Fibroblast of peridontal ligament (primary cell): ENCODE measurements around the gene SLC2A11.

Experiments
- DNase-seq: peaks from one replicate; pipeline ENCODE4 v3.0.0-alpha.2; 2010; ENCODE audit errors: extremely low read depth

The SLC2A11 gene

DNA sequence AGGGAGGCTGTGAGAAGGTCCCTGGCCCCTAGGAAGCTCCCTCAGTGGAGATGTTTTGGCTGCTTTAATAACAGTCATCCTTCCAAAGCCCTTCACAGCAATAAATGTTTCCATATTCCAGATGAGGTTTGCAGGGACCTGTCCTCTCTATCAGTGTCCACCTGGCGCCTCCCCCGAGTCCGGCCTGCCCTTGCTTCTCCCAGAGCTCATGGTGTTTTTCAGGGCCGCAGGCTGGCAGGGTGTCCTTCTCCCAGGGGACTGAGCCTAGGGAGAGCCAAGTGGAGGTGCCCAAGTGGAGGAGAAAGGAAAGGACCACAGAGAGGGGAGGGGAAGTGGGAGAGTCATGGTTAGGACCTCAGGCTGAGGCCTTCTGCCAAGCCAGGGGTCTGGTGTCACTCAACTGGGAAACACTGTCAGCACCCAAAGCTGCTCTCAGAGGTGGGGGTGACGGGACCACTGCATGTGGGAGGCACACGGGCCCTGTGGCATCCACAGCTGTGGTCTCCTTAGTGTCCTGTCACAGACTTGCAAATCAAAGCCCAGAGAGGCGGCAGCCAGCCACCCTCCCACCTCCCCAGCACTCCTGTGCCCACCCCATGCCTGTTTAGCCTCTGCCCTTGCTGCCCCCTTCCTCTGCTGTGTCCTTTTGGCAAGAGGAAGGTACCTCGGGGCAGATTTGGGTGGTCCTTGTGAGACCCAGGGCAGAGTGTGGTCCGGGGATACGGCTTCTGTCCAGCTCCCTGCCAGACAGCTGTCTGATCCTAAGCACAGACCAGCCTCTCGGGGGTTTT is 25.3 kb upstream of the SLC2A11 start:
- DNase-seq = no peak

DNA sequence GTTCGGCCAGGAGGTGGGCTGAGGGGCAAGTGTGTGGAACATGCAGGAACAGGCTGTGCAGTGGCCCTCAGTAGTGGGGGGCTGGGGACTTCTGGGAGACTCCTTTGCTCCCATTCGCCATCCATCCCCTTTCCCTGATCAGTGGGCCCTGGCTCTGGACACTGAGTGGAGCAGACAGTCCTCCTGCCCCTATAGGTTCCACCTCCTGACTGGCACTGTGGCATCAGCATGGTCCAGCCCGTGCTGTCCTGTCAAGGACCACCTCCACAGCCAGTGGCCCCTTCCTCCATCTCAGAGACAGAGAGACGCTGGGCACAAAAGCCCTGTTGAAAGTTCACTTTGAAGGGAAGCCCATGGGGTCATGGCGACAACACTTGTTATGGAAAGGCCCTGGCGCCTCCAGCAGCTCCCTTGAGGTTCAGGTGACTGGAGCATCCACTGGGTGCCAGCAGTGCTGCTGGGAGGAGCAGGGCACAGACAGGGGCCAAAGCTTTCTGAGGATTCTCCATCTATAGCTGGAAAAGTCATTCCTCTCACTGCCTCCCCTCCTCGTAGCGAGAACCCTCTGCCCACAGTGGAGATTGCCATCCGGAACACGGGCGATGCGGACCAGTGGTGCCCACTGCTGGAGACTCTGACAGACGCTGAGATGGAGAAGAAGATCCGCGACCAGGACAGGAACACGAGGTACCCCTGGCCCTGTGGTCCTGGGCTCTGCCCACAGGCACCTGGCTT is 24.5 kb upstream of the SLC2A11 start:
- DNase-seq = no peak

DNA sequence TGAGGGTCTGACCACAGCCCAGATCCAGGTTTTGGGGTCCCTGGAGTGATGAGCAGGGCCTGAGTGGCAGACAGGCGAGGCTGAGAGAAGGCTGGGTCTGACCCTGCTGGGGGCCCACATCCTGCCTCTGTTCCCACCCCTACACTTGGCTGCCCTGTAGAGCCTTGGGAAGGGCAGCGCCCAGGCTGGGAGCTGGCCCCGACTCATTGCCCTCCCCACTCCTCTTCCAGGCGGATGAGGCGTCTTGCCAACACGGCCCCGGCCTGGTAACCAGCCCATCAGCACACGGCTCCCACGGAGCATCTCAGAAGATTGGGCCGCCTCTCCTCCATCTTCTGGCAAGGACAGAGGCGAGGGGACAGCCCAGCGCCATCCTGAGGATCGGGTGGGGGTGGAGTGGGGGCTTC is 23.8 kb upstream of the SLC2A11 start:
- DNase-seq = no peak

DNA sequence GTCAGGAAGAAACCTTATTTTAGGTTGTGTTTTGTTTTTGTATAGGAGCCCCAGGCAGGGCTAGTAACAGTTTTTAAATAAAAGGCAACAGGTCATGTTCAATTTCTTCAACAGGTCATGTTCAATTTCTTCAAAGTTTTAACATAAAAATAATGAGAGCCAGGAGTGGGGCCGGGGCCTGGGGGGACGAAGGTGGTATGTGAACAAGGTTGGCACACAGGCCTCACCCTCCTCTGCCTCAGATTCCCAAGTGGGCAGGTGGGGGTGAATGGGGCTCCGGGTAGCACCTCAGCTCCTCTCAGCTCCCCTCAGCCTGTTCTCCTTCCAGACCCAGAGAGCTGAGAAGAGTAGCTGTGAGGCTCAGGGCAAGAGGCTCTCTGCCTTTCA is 23.3 kb upstream of the SLC2A11 start:
- no peak for DNase-seq

DNA sequence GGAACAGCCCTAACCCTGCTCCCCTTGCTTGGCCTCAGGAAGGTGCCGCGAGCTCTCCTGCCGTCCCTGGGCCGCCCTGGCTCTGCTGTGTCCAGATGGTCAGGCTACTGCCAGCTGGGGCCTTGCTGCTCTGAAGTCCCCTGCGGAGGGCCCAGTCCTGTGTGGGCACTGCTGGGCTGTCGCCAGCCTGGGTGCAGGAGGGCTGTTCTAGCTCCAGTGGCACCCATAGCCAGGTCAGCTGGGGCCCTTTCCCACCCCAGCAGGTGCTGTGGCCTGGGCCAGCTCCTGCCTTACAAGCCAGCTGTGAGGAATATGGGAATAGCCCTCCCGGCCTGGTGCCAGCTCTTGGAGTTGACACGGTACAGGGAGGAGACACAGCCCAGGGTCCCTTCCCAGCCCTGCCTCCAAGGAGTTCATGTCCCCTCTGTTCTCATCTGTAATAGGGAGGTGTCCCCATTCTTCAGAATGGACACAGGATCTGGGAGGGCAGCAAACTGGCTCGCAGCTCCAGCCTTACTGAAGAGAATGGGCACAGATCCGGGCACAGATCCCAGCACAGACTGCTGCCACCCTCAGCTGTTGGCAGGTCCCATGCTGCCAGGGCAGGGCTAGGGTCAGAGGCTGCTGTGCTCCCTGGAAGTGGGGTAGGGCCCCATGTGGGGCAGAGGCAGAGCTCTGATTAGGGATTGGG is 22.7 kb upstream of the SLC2A11 start:
- DNase-seq = no peak

DNA sequence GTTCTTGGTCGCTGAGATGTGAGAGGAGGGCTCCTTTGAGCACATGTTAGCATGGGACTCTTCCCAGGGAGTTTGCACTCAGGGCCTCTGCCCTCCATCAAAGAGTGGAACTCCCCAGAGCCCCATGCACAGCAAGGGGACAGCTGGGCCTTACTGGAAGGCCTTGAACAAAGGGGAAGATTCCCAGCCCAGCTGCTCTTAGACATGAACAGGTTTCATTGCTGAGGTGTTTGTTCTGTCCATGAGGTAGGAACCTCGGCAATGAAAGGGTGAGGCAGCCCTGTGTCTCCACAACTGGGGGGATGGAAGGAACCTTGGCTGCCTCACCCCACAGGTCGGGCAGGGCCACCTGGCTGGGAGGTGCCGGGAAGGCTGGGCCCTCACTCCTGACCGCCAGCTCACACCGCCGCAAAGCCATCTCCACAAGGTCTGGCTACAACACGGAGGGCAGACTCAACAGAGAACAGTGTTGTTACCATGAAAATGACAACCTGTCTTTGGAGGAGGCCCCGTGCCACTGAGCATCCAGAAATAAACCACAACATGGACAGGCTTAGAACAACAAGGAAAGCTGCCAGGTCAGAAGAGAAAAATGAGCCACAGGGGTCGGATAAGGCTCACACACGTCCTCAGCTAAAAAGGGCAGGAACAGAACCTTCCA is 22.1 kb upstream of the SLC2A11 start:
- DNase-seq = no peak

DNA sequence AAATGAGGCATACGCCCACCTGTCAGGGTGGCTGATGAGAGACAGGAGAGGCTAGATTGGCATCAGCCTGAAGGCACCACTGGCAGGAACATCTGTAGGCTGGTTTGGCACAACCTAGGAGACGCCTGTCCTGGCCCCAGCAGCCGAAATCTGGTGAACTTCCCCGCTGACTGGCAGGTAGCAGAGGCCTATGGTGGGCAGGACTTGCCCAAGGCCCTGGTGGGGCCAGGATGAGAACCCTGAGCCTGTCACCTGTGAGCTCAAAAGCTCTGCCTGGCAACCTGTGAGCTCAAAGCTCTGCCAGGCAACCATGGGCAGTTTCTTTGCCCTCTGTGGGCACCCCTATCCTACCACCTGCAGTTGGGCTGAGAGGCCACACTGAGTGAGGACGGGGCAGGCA is 21.4 kb upstream of the SLC2A11 start:
- DNase-seq = no peak

DNA sequence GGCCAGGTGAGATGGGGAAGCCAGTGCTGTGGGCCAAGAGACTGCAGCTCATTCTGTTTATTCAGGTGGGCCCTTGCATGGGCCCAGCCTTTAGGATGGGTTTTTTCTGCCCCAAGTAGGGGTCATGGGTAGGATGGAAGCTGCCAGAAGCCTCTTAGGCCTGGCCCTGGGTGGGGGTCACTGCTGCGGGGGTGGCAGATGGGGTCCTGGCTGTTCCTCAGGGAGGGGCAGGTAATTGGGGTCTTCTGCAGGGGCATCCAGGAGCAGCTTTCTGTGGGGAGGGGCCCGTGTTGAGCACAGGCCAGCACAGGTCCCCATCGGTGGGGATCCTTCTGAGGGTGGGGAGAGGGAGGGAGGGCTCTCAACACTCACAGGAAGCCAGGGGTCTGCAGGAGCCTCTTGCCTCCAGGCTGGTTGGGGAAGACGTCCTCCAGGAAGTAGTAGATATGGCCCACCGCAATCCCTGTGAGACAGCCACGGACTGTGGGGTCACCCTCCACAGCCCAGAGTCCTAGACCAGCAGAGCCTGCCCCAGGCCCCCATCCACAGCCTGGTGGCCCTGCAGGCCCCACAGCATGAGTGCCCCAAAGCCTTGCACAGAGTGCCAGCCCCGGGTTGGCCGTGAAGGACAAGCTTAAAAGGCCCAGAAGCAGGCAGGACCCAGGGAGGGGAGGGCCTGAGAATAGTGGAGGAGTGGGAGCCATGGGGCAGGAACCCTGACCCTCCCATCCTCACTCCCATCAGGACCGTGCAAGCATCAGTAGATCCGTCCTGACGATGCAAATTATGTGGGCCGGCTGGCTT is 20.8 kb upstream of the SLC2A11 start:
- no peak for DNase-seq

DNA sequence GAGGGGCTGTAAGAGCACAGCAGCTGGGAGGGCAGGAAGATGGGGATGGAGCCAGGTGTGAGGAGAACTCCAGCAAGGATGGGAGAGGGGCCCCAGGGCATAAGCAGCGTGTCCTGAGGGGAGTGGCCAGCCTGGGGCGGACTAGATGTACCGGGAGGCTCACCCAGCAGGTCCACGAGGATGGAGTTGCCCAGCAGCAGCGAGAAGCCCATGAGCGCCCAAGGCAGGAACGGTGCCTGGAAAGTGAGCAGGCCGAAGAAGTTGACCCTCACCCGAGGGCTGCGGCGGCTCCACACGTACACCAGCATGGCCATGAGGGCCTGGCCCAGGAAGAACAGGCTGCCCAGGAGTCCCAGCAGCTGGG is 20.2 kb upstream of the SLC2A11 start:
- no peak for DNase-seq

DNA sequence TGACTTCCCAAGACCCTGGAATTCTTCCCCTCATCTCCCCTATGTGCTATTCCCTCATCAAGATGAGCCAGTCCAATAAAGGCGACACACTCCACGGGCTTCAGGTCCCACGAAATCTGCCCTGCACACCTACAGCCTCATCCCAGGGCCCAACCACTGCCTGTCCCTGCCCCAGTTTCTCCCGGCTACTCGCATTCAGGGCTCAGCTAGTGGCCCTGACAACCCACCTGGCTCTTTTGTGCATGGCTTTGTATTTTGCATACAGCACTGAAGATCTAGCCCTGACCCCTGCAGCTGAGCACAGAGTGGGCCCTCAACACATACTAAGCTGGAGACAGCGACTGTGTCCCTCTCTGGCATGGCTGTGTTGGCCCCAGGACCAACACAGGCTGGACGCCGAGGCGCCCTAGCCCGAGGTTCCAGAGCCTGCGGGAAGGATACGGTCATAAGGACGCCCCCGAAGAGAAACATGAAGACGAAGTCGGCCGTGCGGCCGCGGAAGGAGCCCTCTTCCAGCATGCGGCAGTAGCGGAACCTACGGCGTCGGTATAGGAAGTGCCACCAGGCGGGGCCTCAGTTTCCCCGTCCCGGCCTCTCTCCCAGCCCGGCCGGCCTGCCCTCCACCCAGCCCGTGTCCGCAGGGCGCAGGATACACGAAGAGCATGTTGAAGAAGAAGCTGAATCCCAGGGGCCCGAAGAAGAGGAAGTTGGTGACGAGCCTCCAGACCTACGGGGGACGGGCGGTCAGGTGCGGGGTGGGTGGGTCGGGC is 19.6 kb upstream of the SLC2A11 start:
- no peak for DNase-seq

DNA sequence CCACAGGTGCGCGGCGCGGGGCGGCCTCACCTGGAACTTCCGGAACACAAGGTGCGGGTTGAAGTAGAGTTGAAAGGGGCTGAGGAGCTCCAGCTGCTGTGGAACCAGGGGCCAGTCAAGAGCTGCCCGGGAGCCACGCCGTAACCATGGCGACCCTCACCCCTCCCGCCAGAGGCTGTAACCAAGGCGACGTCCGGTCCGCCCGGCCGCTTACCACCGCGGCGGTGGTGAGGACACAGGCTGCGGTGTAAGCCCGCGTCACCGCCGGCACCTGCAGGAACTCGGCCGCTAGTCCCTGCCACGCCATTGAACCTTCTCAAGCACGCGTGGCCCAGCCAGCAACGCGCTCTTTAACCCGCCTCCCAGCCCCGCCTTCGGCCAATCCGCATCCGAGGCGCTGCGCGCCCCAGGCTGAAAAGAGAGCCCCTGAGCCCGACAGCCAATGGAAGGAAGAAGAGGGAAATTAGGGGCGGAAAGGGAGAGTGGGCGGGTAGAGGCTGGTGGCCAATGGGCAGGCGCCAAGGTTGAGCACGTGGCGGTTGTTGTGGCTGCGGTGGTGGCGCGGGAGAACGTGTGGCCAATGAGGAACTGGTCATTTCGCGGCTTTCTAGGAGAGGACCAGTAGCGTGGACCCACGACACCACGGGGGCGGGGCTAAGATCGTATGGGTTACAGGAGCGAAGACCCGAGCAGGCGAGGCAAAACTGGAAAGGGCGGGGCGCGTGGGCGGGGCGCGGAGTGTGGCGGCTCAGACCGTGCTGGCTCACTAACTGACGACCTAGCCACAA is 18.8 kb upstream of the SLC2A11 start, which contains the start of gene DERL3:
TSS of gene DERL3 (minus strand) at position 326 of the 788 bp plus-strand sequence. CDS start at position 307, 19 bp downstream.
- peak; percentile 79 for DNase-seq

DNA sequence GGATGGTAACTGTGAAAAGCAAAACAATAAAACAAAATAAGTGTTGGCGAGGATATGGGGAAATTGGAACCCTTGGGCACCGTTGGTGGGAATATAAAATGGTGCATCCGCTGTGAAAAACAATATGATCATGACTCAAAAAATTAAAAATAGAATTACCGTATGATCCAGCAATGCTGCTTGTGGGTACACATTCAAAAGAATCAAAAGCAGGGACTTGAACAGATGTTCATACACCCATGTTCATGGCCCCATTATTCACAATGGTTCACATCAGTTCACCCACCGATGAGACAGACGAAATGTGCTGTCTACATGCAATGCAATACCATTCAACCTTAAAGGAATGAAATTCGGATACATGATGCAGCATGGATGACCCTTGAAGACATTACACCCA is 17.6 kb upstream of the SLC2A11 start:
- no peak for DNase-seq

DNA sequence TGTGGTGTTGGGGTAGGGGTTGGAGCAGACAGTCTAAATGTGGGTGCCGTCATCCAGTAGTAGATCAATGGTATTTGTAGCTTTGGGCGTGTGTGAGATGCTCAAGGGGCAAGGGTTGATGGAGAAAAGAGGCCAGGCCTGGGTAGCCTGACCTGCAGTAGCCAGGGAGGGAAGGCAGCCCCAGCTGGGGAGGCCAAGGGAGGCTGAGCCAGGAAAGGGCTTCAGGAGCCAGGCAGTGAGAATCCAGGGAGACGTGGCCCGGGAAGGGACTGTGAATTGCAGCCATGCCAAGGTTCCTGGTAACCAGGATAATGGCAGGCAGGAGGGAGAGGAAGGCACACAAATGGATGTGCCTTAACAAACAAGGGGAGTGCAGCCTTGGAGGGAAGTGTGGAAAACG is 16.4 kb upstream of the SLC2A11 start:
- DNase-seq = no peak

DNA sequence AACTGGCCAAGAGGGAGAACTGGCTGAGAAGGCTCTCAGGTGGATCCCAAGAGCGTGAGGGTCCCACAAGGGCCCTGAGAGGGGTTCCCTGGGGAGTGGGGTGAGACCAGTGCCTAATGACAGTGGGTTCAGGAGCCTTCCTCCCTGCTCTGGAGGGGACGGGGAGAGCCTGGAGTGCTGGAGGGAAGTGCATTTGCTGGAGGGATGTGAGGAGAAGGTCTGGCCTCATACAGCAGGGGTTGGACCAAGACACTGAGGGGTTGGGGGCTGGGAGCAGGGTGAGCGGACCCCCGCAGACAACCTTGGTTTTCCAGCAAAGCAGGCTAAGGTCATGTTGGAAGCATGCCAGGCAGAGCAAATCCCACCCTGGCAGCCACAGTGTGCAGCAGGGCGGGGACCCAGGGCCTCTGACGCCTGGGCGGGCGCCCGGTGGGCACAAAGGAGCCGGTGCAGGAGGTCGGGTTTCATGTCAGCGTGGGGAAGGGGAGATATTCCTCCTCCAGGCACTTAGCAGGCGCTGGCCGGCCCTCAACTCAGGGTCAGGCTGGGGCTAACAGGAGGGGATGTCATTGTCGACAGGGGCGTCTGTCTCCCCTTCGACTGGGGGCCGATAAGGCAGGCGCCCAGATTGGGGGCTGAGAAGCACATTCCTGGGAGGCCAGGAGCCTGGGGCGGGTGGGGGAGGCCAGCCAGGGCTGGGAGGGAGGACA is 15.8 kb upstream of the SLC2A11 start:
- no peak for DNase-seq

DNA sequence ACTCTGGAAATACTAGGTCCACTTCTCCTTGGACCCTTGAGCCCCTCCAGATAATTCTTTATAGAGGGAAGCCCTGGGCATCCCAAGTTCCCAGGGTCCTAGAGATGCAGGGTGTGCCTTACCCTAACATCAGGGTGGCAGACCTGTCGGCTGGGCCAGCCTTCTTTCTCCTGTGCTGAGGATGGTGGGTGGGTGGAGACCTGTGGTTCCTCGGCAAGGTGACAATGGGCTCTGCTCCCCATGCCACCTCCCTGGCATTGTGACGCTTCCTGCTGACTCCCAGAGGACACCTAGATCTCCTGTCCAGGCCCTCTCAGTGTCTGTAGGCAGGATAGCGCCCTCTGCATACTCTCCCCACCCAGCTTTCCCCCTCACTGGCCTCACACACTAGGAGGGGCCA is 15.1 kb upstream of the SLC2A11 start:
- DNase-seq = no peak

DNA sequence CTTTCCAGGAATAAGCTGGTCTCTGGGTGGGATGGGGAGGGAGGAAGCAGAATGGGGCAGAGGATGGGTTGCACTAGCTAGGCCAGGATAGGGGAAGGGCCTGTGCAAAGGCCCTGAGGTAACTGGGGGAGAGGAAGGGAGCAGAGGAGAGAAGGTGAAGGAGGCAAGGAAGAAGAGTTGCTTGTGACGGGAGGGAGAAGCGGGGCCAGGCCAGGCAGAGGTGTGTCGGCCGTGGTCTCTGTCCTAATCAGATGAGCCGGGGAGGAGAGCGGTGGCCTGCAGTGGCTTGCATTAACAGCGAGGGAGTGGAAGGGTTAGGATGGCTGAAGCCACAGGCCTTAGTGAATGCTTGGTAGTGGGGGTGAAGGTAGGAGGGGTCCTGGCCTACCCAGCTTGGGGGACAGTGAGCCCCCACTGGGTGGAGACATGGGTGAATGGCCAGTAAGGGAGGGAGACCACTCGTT is 12.9 kb upstream of the SLC2A11 start:
- no peak for DNase-seq

DNA sequence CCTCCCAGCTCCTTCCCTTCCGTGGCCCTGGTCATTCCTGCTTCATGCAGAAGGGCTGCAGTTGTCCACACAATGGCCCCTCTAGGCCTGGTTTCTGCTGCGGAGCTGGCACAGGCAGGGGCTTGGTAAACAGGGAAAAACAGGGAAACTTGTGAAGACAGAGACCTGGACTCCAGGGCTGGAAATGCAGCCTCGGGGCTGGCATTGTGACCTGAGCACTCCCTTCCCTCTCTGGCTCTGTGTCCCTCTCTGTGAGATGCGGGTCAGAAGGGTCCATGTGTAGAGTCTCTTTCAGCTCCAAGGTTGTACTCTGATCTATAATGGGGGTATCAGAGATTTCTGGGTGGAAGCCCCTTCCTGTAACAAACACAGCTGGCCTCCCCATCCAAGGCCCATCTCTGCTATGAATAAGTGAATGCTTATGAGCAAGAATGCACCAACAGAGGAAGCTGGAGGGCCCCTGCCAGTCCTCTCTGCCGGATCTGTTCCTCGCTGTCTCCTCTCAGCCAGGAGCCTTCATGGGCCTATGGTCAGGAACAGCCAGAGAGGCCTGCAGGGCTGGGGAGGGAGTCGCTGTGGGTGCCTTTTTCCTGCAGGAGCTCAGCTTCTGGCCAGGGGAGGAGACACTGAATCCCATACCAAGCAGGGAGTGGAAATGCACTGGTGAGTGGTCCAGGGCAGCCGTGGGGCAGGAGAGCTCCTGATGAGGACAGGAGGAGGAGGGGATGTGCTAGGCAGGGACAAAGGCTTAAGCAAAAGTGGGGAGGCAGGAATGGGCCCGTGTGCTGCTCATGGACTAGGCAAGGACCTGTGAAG is 12.2 kb upstream of the SLC2A11 start:
- DNase-seq = no peak

DNA sequence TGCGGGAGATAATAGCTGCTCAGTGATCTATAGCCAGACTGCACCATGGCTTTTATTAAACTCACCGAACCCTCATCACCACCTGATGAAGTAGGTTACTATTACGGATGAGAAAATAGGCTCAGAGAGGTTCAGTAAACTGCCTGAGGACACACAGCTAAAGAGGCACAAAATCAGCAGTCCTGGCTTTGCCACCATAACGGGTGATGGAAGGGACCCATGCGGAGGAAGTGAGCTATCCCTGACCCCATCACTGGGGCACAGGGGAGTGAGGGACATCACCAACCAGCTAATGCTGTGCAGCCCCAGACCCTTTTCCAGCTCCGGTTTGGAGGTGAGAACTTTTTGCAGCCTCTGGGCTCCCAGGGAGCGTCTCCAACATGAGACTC is 11.6 kb upstream of the SLC2A11 start:
- no peak for DNase-seq
